GM19463 (cell line): ENCODE results near the gene MAP3K4.
A peak's percentile ranks its signal among the peaks of the same experiment; 100 is the strongest.
"Not testable (repeated sequence)": the region's sequence is repeated elsewhere in the genome, so short reads cannot be mapped to it uniquely, and the experiment has no call there.

ENCODE experiments used
- ATAC-seq: cut with Tn5 transposase; IDR thresholded peaks from one replicate; pipeline ENCODE4 v1.9.1; 2021; ENCODE audit warnings: mild to moderate bottlenecking, moderate library complexity; ENCODE audit not compliant: unreplicated experiment

Gene MAP3K4

DNA sequence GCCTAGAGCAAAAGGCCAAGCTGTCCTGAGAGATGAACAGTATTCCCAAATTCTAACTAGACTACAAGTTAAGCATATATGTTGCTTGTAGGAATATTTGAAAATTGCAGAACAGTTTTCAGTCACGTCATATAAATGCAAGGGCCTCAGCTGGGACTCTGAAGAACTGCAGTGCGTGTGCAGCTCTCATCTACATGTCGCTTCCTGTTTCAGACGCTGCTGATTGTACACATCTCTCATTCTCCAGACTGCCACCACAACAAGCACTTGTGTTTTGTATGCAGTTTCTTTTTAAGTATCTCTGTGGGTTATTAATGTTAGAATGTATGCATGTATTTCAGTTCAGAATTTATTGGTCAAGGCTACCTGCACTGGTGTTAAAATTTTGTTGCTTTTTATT is 119.7 kb downstream of the MAP3K4 start:
- ATAC-seq: no peak

GRCh38 chr6:161115468-161115867 is 123.9 kb downstream of the MAP3K4 start:
- no peak for ATAC-seq

DNA sequence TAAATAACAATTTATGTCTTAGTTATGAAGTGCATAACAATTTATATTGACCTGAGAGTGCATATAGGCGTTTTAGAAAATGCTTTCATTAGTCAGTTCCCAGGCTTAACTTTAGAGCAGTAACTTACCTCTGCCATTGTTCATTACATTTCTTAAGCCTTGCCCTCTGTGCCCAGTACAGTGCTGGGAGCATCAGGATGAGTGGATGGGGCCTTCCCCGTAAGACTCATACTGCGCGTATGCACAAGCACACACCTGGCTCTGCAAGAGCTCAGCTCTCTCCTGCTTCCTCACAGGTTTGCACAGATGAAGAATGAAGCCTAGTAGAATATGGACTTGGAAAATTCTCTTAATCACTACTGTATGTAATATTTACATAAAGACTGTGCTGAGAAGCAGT is 125.0 kb downstream of the MAP3K4 start:
- ATAC-seq: no peak

- no peak for ATAC-seq
Observed at GRCh38 chr6:161117308-161117707, 125.7 kb downstream of the MAP3K4 start.

DNA sequence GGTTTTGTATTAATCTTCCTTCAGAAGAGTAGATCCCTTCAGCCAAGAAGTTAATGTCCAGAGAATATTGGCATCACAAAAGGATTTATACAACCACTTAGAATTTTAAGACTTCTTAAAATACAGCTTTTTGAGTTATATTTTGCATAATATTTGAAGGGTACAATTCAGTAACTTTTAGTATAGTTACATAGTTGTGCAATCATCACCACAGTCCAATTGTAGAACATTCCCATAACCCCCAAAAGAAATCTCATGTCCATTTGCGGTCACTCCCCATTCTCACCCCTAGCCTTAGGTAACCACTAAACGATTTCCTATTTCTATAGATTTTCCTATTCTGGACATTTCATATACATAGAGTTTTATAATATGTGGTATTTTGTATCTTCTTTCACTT is 126.4 kb downstream of the MAP3K4 start:
- no peak for ATAC-seq

DNA sequence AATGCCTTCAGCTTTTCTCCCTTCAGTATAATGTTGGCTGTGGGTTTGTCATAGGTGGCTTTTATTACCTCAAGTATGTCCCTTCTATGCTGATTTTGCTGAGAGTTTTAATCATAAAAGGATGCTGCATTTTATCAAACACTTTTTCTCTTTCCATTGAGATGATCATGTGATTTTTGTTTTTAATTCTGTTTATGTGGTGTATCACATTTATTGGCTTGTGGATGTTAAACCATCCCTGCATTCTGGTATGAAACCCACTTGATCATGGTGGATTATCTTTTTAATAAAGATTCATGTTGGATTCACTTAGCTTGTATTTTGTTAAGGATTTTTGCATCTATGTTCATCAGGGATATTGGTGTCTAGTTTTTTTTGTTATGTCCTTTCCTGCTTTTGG is 131.8 kb downstream of the MAP3K4 start:
- ATAC-seq: not testable (repeated sequence)

DNA sequence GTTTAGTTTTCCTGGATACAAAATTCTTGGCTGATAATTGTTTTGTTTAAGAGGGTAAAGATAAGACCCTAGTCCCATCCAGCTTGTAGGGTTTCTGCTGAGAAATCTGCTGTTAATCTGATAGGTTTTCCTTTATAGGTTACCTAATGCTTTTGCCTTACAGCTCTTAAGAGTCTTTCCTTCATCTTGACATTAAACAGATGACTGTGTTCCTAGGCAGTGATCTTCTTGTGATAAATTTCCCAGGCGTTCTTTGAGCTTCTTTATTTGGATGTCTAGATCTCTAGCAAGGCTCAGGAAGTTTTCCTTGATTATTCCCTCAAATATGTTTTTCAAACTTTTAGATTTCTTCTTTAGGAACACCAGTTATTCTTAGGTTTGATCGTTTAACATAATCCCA is 134.0 kb downstream of the MAP3K4 start:
- ATAC-seq: no peak

GRCh38 chr6:161127071-161127740 is 135.6 kb downstream of the MAP3K4 start:
- no peak for ATAC-seq

DNA sequence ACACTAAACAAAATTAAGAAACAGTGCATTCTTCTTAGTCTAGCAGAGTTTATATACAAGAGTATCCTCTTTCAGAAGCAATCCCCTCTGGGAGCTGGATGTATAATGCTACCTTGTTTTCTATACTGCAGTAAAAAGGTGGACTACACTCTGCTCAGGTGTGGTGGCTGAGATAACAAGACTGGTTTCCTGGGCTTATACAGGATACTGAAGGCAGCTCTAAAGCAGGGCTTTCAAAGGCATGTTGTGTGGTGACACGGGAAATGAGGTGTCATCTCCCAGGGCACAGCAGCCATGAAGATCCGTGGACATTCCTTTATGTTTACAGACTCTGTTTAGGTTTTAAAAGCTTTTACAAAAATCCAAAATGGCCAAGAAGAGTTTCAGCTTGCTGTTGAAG is 136.7 kb downstream of the MAP3K4 start:
- no peak for ATAC-seq

GRCh38 chr6:161128680-161129196 is 137.2 kb downstream of the MAP3K4 start:
- no peak for ATAC-seq

DNA sequence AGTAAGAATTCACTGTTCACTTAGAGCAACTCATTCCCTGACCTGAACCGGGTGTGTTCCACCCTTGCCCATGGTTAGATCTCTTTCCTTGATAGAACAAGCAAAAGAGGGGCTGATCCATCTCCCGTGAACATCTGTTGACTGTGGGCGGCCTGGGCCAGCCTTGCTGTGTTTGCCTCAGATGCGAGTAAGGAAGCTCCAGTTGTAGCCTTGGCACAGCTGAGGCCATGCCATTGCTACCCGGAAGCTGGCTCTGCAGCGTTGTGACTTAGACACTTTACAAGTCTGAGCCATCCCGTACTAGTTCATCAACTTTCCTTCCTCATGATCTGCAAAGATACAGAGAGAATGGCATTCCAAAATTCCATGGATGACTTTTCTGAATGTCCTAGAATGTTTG is 139.0 kb downstream of the MAP3K4 start:
- ATAC-seq: no peak

- ATAC-seq: no peak
Observed at GRCh38 chr6:161130967-161131766, 139.6 kb downstream of the MAP3K4 start.

GRCh38 chr6:161132384-161132783 is 140.8 kb downstream of the MAP3K4 start:
- no peak for ATAC-seq

GRCh38 chr6:161133963-161134362 is 142.4 kb downstream of the MAP3K4 start:
- ATAC-seq: no peak

DNA sequence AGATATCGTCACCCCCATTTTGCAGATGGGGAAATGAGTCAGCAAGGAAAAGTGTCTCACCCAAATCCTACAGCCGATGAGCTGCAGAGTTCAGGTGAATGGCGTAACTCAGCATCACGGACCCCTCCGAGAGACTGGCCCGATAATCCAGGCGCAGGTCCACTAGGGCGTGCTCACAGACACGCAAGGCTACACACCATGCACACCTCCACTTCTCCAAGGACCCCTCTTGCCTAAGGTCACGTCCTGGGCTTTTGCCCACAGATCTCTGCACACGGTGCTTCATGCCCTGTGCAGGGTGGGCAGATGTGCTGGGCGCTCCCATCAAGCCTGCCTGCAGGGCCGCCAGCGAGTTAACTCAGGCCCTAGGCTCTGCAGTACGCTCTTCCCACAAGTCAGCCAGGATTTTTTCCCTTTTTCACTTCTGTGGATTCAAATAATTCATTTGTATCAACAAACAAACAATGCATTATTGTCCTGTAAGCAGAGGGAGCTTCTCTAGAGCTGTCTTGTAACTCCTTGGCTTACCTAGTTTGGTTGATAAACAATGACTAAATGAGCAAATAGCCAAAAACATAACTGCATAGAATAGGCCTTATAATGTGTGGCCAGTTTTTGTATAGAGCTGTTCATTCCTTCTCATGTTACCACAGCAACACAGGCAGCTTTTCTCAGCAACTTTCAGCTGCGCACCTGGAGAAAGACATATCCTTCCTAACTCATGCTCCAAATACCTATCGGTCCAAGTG is 143.2 kb downstream of the MAP3K4 start:
- no peak for ATAC-seq

DNA sequence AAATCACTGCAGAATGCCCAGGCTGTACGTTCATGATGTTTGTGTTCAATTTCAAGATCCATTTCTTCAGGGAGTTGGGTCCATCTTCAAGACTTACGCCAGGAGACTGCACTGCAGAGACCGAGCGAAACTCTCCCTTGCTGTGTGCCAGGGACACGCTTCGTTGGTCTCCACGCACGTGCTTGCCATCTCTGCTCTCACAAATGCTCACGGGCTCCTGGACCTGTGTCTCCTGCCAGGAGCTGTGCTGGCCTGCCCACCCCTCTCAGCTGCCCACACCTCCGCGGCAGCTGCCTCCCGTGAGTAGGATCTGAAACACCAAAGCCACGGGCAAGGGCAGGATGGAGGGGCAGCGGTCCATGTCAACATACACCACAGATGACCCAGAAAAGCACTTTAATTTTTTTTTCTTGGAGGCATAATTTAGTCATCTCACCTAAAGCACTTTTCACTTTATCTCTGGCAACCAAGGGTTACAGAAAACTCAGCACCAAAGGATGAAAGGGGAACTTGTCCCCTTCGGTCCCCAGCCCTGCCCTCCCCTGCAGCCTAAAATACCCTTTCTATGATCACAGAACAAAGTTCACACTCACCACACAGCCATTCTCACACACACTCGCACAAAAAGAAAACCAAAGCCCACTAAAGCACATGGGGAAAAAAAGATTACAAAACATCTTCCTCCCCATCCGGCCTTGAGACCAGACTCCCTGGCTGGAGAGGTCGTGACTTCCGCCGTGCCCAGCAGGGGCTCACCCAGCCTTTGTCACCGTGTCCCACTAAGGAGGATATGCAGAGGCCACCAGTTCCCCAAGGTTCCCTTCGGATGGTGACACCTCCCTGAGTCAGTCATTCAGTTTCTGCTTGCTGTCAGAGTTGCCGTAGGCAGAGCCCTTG is 144.4 kb downstream of the MAP3K4 start:
- ATAC-seq: peak; percentile 53

DNA sequence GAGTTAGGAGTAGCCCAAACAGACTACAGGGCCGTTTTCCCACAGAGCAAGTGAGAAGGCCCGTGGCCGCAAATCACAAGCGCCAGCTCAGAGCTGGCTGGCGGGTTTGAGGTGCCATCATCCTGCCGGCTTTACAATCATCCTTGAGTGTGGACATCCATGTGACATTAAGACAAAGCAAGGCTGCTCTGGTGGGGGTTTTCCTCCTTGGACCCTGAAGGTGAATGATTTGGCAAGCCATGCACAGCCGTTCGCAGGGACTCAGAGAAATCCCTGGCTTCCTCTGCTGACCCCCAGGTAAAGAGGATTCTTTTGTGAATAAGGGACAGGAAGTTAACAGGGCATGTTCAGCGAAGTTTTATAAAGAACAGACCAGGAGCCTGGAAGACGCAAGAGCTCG is 145.1 kb downstream of the MAP3K4 start:
- ATAC-seq: no peak

DNA sequence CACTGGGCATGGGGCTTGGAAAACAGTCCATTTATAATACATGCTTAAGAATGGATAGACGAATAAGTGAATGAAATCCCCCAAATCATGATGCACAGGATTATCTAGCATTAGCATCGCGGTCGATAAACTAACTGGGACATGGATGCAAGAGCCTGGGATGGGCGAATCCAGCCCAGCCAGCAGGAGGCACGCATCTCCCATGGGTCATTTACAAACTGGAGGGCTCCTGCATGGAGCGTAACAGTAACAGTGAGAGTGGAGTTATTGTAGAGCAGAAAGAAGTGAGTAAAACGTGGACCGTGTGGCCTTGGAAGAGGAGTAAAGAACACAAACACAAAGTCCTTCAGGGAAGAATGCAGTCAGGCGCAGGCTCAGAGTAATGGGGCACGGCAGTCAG is 145.8 kb downstream of the MAP3K4 start:
- no peak for ATAC-seq

- ATAC-seq: no peak
Observed at GRCh38 chr6:161137839-161138542, 146.4 kb downstream of the MAP3K4 start.
